Activated CD4-positive, alpha-beta T cell treated with anti-CD3 and anti-CD28 coated beads for 36 hours (primary cell): ENCODE data around the gene ZNF665. TPM values are rescaled to one million over a fixed set of nuclear protein-coding genes. Genes with fewer than 3 reads are reported as not detected.
"Not testable (repeated sequence)": the region's sequence is repeated elsewhere in the genome, so short reads cannot be mapped to it uniquely, and the experiment has no call there.

Experiments
- ATAC-seq: fragments of 200-7000 bp; cut with Tn5 transposase; one replicate; pipeline ENCODE4 v1.10.0; 2021; ENCODE audit warnings: mild to moderate bottlenecking, moderate library complexity
- CTCF ChIA-PET: fragments of 350-600 bp; sonication (Branson Sonifier 250); formaldehyde crosslinking; loops from one replicate; lab custom pipeline; 2021; ENCODE audit warnings: antibody characterized with exemption; lab: Charles Lee
- POLR2A ChIA-PET: fragments of 350-600 bp; sonication (Branson Sonifier 250); formaldehyde crosslinking; loops from one replicate; lab custom pipeline; 2021; ENCODE audit warnings: antibody characterized with exemption, inconsistent platforms; lab: Charles Lee
- DNase-seq: peaks from one replicate; pipeline ENCODE4 v3.0.0-alpha.2; 2020
- H3K27ac Mint-ChIP-seq: one replicate; pipeline ENCODE4 v1.8.0; 2021; ENCODE audit warnings: mixed read lengths
- H3K27me3 Mint-ChIP-seq: one replicate; pipeline ENCODE4 v1.8.0; 2021; ENCODE audit warnings: mixed read lengths
- H3K36me3 Mint-ChIP-seq: one replicate; pipeline ENCODE4 v1.8.0; 2021; ENCODE audit warnings: low read depth, mixed read lengths
- H3K4me1 Mint-ChIP-seq: one replicate; pipeline ENCODE4 v1.8.0; 2021; ENCODE audit warnings: mixed read lengths
- H3K4me3 Mint-ChIP-seq: one replicate; pipeline ENCODE4 v1.8.0; 2021; ENCODE audit warnings: mild to moderate bottlenecking, moderate library complexity, mixed read lengths
- H3K9me3 Mint-ChIP-seq: one replicate; pipeline ENCODE4 v1.8.0; 2021; ENCODE audit warnings: low read depth, mixed read lengths
- intact Hi-C, 2 experiments: fragments of 100-400 bp; cut with DNase I in 1 of 2; cut with micrococcal nuclease in 1 of 2; formaldehyde crosslinking; loops; one replicate each; pipeline versions ENCODE4 v1.14.2 to v1.15.1; 2022 to 2024; cut with DNase I, micrococcal nuclease
- total RNA-seq, 2 experiments: library from RNA; stranded (reverse); gene quantifications; one replicate each; pipeline ENCODE4 v1.2.3, GENCODE V29; 2021

The ZNF665 gene
- total RNA-seq, 2 experiments from 2014 or later, result 6.5 to 8.7 TPM

- no peaks in the 10 kb centered on the region for H3K27me3 Mint-ChIP-seq
- intact Hi-C loops, result no loop called here
- H3K4me3 Mint-ChIP-seq, result peak overlapping the region; percentile 72
- H3K4me1 Mint-ChIP-seq, result peaks cover 14% of the 10 kb centered on the region
- no peak for ATAC-seq
- peaks cover 43% of the 10 kb centered on the region for H3K9me3 Mint-ChIP-seq
- CTCF ChIA-PET, result no interaction called here
- H3K27ac Mint-ChIP-seq, result no peak overlapping the region
- H3K36me3 Mint-ChIP-seq, result peaks cover 66% of the 10 kb centered on the region
- DNase-seq, result no peak
- POLR2A ChIA-PET, result no interaction called here
Observed at GRCh38 chr19:53156850-53157249, 36.3 kb downstream of the ZNF665 start.

GRCh38 chr19:53147645-53148044, 45.5 kb downstream of the ZNF665 start:
- intact Hi-C loops, result no loop called here
- ChIA-PET CTCF (no interaction called here), POLR2A (no interaction called here)
- DNase-seq, result no peak
- no peak overlapping the region for H3K4me3 Mint-ChIP-seq
- no peaks in the 10 kb centered on the region for H3K27me3 Mint-ChIP-seq
- H3K36me3 Mint-ChIP-seq, result peaks cover 90% of the 10 kb centered on the region
- H3K27ac Mint-ChIP-seq, result no peak overlapping the region
- peaks cover 44% of the 10 kb centered on the region for H3K9me3 Mint-ChIP-seq
- ATAC-seq, result no peak
- no peaks in the 10 kb centered on the region for H3K4me1 Mint-ChIP-seq

GRCh38 chr19:53140351-53140750, 52.8 kb downstream of the ZNF665 start:
- H3K27ac Mint-ChIP-seq, result no peak overlapping the region

GRCh38 chr19:53136432-53136831, 56.7 kb downstream of the ZNF665 start:
- ChIA-PET POLR2A (no interaction called here), CTCF (no interaction called here)
- Mint-ChIP-seq H3K27ac (no peak overlapping the region), H3K27me3 (peaks cover 7% of the 10 kb centered on the region), H3K36me3 (peaks cover 44% of the 10 kb centered on the region), H3K4me3 (no peak overlapping the region), H3K4me1 (peaks cover 12% of the 10 kb centered on the region), H3K9me3 (peaks cover 51% of the 10 kb centered on the region)
- DNase-seq (no peak), ATAC-seq (no peak)
- intact Hi-C loops, result no loop called here

More at GRCh38 chr19:53140351-53140750, 52.8 kb downstream of the ZNF665 start:
- Mint-ChIP-seq H3K9me3 (peaks cover 53% of the 10 kb centered on the region), H3K4me1 (no peaks in the 10 kb centered on the region), H3K27me3 (no peaks in the 10 kb centered on the region), H3K36me3 (peaks cover 65% of the 10 kb centered on the region), H3K4me3 (no peak overlapping the region)
- DNase-seq (no peak), ATAC-seq (no peak)
- CTCF ChIA-PET, result no interaction called here
- POLR2A ChIA-PET, result no interaction called here
- intact Hi-C loops, result no loop called here

GRCh38 chr19:53132141-53132991, 60.8 kb downstream of the ZNF665 start, which contains the start of gene ZNF415:
Gene ZNF415, minus strand, starts transcription at chr19:53132910. Its CDS starts 10,234 bp downstream, at chr19:53122676.
- intact Hi-C loops, result loop anchor here in 1 of 2 experiments (1.0 kb wide), 1 partner anchor 27 kb away; the partner anchor contains the start of gene ZNF347
- H3K4me1 Mint-ChIP-seq, result peaks cover 20% of the 10 kb centered on the region
- H3K27ac Mint-ChIP-seq, result peak within 1 kb of the TSS; percentile 68
- H3K9me3 Mint-ChIP-seq, result peaks cover 35% of the 10 kb centered on the region
- peaks cover 10% of the 10 kb centered on the region for H3K27me3 Mint-ChIP-seq
- CTCF ChIA-PET, result no interaction called here
- peak; percentile 89 for DNase-seq
- ATAC-seq, result peak; percentile 94
- peaks cover 30% of the 10 kb centered on the region for H3K36me3 Mint-ChIP-seq
- POLR2A ChIA-PET, result no interaction called here
- peak within 1 kb of the TSS; percentile 75 for H3K4me3 Mint-ChIP-seq

GRCh38 chr19:53131727-53132126, 61.4 kb downstream of the ZNF665 start:
- H3K4me1 Mint-ChIP-seq, result peaks cover 20% of the 10 kb centered on the region
- peak overlapping the region; percentile 75 for H3K4me3 Mint-ChIP-seq
- peaks cover 30% of the 10 kb centered on the region for H3K9me3 Mint-ChIP-seq
- peak overlapping the region; percentile 68 for H3K27ac Mint-ChIP-seq
- POLR2A ChIA-PET, result no interaction called here
- H3K36me3 Mint-ChIP-seq, result peaks cover 29% of the 10 kb centered on the region
- intact Hi-C loops, result loop anchor here in 1 of 2 experiments (1.0 kb wide), 1 partner anchor 28 kb away; the partner anchor contains the start of gene ZNF347
- peaks cover 10% of the 10 kb centered on the region for H3K27me3 Mint-ChIP-seq
- CTCF ChIA-PET, result no interaction called here
- no peak for DNase-seq
- ATAC-seq, result no peak

GRCh38 chr19:53131085-53131590, 62.0 kb downstream of the ZNF665 start:
- POLR2A ChIA-PET, result no interaction called here
- Mint-ChIP-seq H3K9me3 (peaks cover 28% of the 10 kb centered on the region), H3K4me3 (peak overlapping the region; percentile 75), H3K4me1 (peaks cover 20% of the 10 kb centered on the region), H3K27ac (no peak overlapping the region), H3K36me3 (peaks cover 29% of the 10 kb centered on the region), H3K27me3 (peaks cover 10% of the 10 kb centered on the region)
- CTCF ChIA-PET, result no interaction called here
- intact Hi-C loops, result no loop called here
- no peak for ATAC-seq
- no peak for DNase-seq

GRCh38 chr19:53130506-53130905, 62.7 kb downstream of the ZNF665 start:
- Mint-ChIP-seq H3K4me3 (no peak overlapping the region), H3K27me3 (peaks cover 10% of the 10 kb centered on the region), H3K4me1 (peaks cover 20% of the 10 kb centered on the region), H3K36me3 (peaks cover 29% of the 10 kb centered on the region), H3K27ac (no peak overlapping the region), H3K9me3 (peaks cover 24% of the 10 kb centered on the region)
- ChIA-PET POLR2A (no interaction called here), CTCF (no interaction called here)
- ATAC-seq, result no peak
- no peak for DNase-seq
- intact Hi-C loops, result no loop called here

GRCh38 chr19:53126733-53127526, 66.2 kb downstream of the ZNF665 start:
- ATAC-seq, H3K4me3 Mint-ChIP-seq, CTCF ChIA-PET, H3K27ac Mint-ChIP-seq, H3K27me3 Mint-ChIP-seq, DNase-seq: not testable (repeated sequence)
- intact Hi-C loops, result loop anchor here in 1 of 2 experiments (1.0 kb wide), 1 partner anchor 28 kb away; no protein-coding TSS in a partner anchor
- Mint-ChIP-seq H3K4me1 (peaks cover 13% of the 10 kb centered on the region), H3K9me3 (peaks cover 22% of the 10 kb centered on the region), H3K36me3 (peaks cover 35% of the 10 kb centered on the region)
- POLR2A ChIA-PET, result interaction anchor here (0.6 kb wide), 1 partner anchor 313 kb away, joined by 5 read pairs; no protein-coding TSS in a partner anchor

- no peak for DNase-seq
- no peaks in the 10 kb centered on the region for H3K4me1 Mint-ChIP-seq
- ChIA-PET CTCF (no interaction called here), POLR2A (no interaction called here)
- no peaks in the 10 kb centered on the region for H3K27me3 Mint-ChIP-seq
- no peak for ATAC-seq
- H3K4me3 Mint-ChIP-seq, result no peak overlapping the region
- no peak overlapping the region for H3K27ac Mint-ChIP-seq
- peaks cover 43% of the 10 kb centered on the region for H3K36me3 Mint-ChIP-seq
- intact Hi-C loops, result no loop called here
- peaks cover 24% of the 10 kb centered on the region for H3K9me3 Mint-ChIP-seq
Observed at GRCh38 chr19:53123400-53123799, 69.8 kb downstream of the ZNF665 start.
